HCT116 (cell line): ENCODE data around the gene HNRNPH3. TPM values are rescaled to one million over a fixed set of nuclear protein-coding genes. Genes with fewer than 3 reads are reported as not detected.

Source experiments
- ATAC-seq: fragments of 200-7000 bp; cut with Tn5 transposase; 2 replicates; pipeline ENCODE4 v1.9.1; 2020; ENCODE audit warnings: mild to moderate bottlenecking, moderate library complexity
- BruUV-seq: library from RNA; stranded (reverse); fragments of 400-500 nt; replicated peaks from 2 replicates; lab custom pipeline; 2021; lab: Mats Ljungman, UMichigan
- CTCF ChIA-PET: fragments of 300-600 bp; sonication (Branson Sonifier 250); formaldehyde crosslinking; loops from one replicate; lab custom pipeline; 2021; ENCODE audit warnings: antibody characterized with exemption; lab: Charles Lee
- POLR2A ChIA-PET: fragments of 300-600, 350-600 bp; sonication (Branson Sonifier 250); formaldehyde crosslinking; loops from one replicate; lab custom pipeline; 2021; ENCODE audit warnings: antibody characterized with exemption; lab: Charles Lee
- RAD21 ChIA-PET, 2 experiments: fragments of 300-600 bp; sonication (Branson Sonifier 250); formaldehyde crosslinking; loops; one replicate each; lab custom pipeline; 2023; ENCODE audit warnings: low total read pairs in 2 of 2; ENCODE audit not compliant: uncharacterized antibody in 2 of 2, unreplicated experiment in 2 of 2, low non-redundant PET in 1 of 2; lab: Charles Lee
- DNase-seq: peaks from one replicate; pipeline ENCODE4 v3.0.0-alpha.2; 2010; ENCODE audit warnings: low read depth, low spot score
- H2AFZ ChIP-seq: fragments of 200-600 bp; shearing (Covaris generic), sonication (generic); 2 replicates; pipeline ENCODE4 v1.6.1; 2017; ENCODE audit warnings: low read depth, mixed run types, mixed read lengths, antibody characterized with exemption, low read length; ENCODE audit not compliant: poor library complexity, severe bottlenecking
- H3K27ac ChIP-seq: 2 replicates; pipeline ENCODE4 v1.5.1; 2012; ENCODE audit warnings: low read depth, low read length
- H3K27me3 ChIP-seq: fragments of 200-600 bp; sonication (generic); 2 replicates; pipeline ENCODE4 v1.6.1; 2016; ENCODE audit warnings: mixed run types, low read length, mixed read lengths; ENCODE audit not compliant: insufficient read depth
- H3K36me3 ChIP-seq, 2 experiments: fragments of 200-500 bp in 1 of 2; fragments of 200-600 bp in 1 of 2; sonication (Bioruptor generic) in 1 of 2; sonication (generic) in 1 of 2; 2 replicates each; pipeline versions ENCODE4 v1.5.1 to v1.6.1; 2014 to 2016; ENCODE audit warnings: low read length in 2 of 2, inconsistent platforms in 1 of 2, mixed read lengths in 1 of 2, mixed run types in 1 of 2; ENCODE audit not compliant: insufficient read depth in 2 of 2, control insufficient read depth in 1 of 2
- H3K4me1 ChIP-seq, 2 experiments: fragments of 200-600 bp in 1 of 2; sonication (generic) in 1 of 2; 2 replicates each; pipeline versions ENCODE4 v1.5.1 to v1.6.1; 2012 to 2017; ENCODE audit warnings: low read length in 2 of 2, inconsistent platforms in 1 of 2, mild to moderate bottlenecking in 1 of 2, mixed read lengths in 1 of 2, mixed run types in 1 of 2, moderate library complexity in 1 of 2; ENCODE audit not compliant: insufficient read depth in 2 of 2, control insufficient read depth in 1 of 2
- H3K4me2 ChIP-seq: fragments of 200-600 bp; sonication (generic); 2 replicates; pipeline ENCODE4 v1.6.1; 2017; ENCODE audit warnings: mixed run types, low read length, mixed read lengths
- H3K4me3 ChIP-seq, 2 experiments: fragments of 200-600 bp in 1 of 2; sonication (generic) in 1 of 2; replicated peaks in 1 of 2; 2 replicates each; pipeline ENCODE4 v1.5.1; 2011 to 2016; ENCODE audit warnings: low read length in 2 of 2, control low read depth in 1 of 2, low read depth in 1 of 2, mild to moderate bottlenecking in 1 of 2, mixed read lengths in 1 of 2, mixed run types in 1 of 2
- H3K79me2 ChIP-seq: fragments of 200-600 bp; sonication (generic); 2 replicates; pipeline ENCODE4 v1.6.1; 2017; ENCODE audit warnings: mild to moderate bottlenecking, mixed run types, low read length, moderate library complexity, mixed read lengths; ENCODE audit not compliant: insufficient read depth
- H3K9ac ChIP-seq: fragments of 200-600 bp; sonication (generic); 2 replicates; pipeline ENCODE4 v1.6.1; 2016; ENCODE audit warnings: low read length, mixed read lengths
- H3K9me2 ChIP-seq: fragments of 200-600 bp; sonication (generic), shearing (Covaris generic); 2 replicates; pipeline ENCODE4 v1.6.1; 2017; ENCODE audit warnings: mixed run types, mild to moderate bottlenecking, moderate library complexity; ENCODE audit not compliant: insufficient read depth
- H3K9me3 ChIP-seq, 2 experiments: fragments of 200-500 bp in 1 of 2; fragments of 200-600 bp in 1 of 2; sonication (Bioruptor generic) in 1 of 2; sonication (generic) in 1 of 2; 2 replicates each; pipeline ENCODE4 v1.6.1; 2014 to 2017; ENCODE audit warnings: low read length in 2 of 2, mixed read lengths in 2 of 2, inconsistent platforms in 1 of 2, low read depth in 1 of 2, mild to moderate bottlenecking in 1 of 2, mixed run types in 1 of 2, moderate library complexity in 1 of 2; ENCODE audit not compliant: control insufficient read depth in 1 of 2, insufficient read depth in 1 of 2
- H4K20me1 ChIP-seq: fragments of 200-600 bp; sonication (generic), shearing (Covaris generic); 2 replicates; pipeline ENCODE4 v1.6.1; 2017; ENCODE audit warnings: mixed run types, mild to moderate bottlenecking, moderate library complexity; ENCODE audit not compliant: insufficient read depth
- CTCF ChIP-seq, 3 experiments: fragments of 200-600 bp in 1 of 3; sonication (generic) in 1 of 3; IDR thresholded peaks in 2 of 3; conservative IDR thresholded peaks in 1 of 3; 2 replicates each; pipeline ENCODE4 v1.5.1; 2012 to 2017; ENCODE audit warnings: low read depth in 2 of 3, low read length in 2 of 3, antibody characterized with exemption in 1 of 3, borderline replicate concordance in 1 of 3, control low read depth in 1 of 3, mild to moderate bottlenecking in 1 of 3, mixed read lengths in 1 of 3, mixed run types in 1 of 3, moderate library complexity in 1 of 3; ENCODE audit not compliant: insufficient read depth in 1 of 3
- EGR1 ChIP-seq: IDR thresholded peaks from 2 replicates; pipeline ENCODE4 v1.6.1; 2012; ENCODE audit warnings: low read depth
- ELF1 ChIP-seq: IDR thresholded peaks from 2 replicates; pipeline ENCODE4 v1.6.1; 2012; ENCODE audit warnings: low read depth, borderline replicate concordance
- FOSL1 ChIP-seq: IDR thresholded peaks from 2 replicates; pipeline ENCODE4 v1.6.1; 2012; ENCODE audit warnings: low read depth
- intact Hi-C: fragments of 100-400 bp; cut with micrococcal nuclease; formaldehyde crosslinking; loops from 2 replicates; pipeline ENCODE4 v1.10.0; 2022
- total RNA-seq: library from RNA; stranded (reverse); gene quantifications from one replicate; pipeline ENCODE4 v1.2.1, GENCODE V29; 2021; ENCODE audit not compliant: unreplicated experiment

Gene HNRNPH3
- total RNA-seq, 1 experiment from 2014 or later: 126 TPM

- Histone ChIP-seq H3K9me3 (peaks cover 0 to 7% of the 10 kb centered on the region in 2 experiments; a peak in 1 of 4 replicates), H3K27me3 (no peaks in the 10 kb centered on the region)
- no peak for TF ChIP-seq EGR1
- TF ChIP-seq, all 23 proteins: peak for 0
- Histone ChIP-seq H3K27ac (no peak overlapping the region), H3K9ac (no peak overlapping the region), H2AFZ (no peak overlapping the region), H3K4me1 (no peaks in the 10 kb centered on the region), H4K20me1 (no peaks in the 10 kb centered on the region), H3K4me3 (no peak overlapping the region), H3K36me3 (peaks cover 8 to 29% of the 10 kb centered on the region in 2 experiments; a peak in 3 of 4 replicates), H3K9me2 (no peaks in the 10 kb centered on the region), H3K4me2 (no peak overlapping the region), H3K79me2 (no peaks in the 10 kb centered on the region)
- no peak for DNase-seq
- ChIA-PET RAD21 (no interaction called here), CTCF (no interaction called here), POLR2A (no interaction called here)
- intact Hi-C loops: no loop called here
- no peak for ATAC-seq
- no TSS peak for BruUV-seq
These were observed 39.7 kb downstream of the HNRNPH3 start for GRCh38 chr10:68371604-68372003.

- DNase-seq: no peak
- ATAC-seq: no peak
- ChIA-PET RAD21 (no interaction called here), CTCF (no interaction called here), POLR2A (interaction anchor here (0.7 kb wide), 1 partner anchor 597 kb away, joined by 3 read pairs; no protein-coding TSS in a partner anchor)
- no peaks in the 10 kb centered on the region for H3K9me2 ChIP-seq
- H3K36me3 ChIP-seq: peaks cover 6 to 14% of the 10 kb centered on the region in 2 experiments; a peak in 3 of 4 replicates
- H3K4me1 ChIP-seq: no peaks in the 10 kb centered on the region
- TF ChIP-seq ELF1 (no peak), FOSL1 (no peak), CTCF (IDR thresholded peaks at IDR 0.05 in 2 of 3, conservative IDR thresholded peaks at IDR 0.05 in 1 of 3; ENCODE audit: borderline replicate concordance in 1 of 3, insufficient read depth in 1 of 3, low read depth in 2 of 3, low read length in 2 of 3) (no peak)
- H3K4me2 ChIP-seq: no peak overlapping the region
- no peak overlapping the region for H3K27ac ChIP-seq
- no peak overlapping the region for H3K4me3 ChIP-seq
- H3K79me2 ChIP-seq: no peaks in the 10 kb centered on the region
- no peak overlapping the region for H2AFZ ChIP-seq
- intact Hi-C loops: no loop called here
- H3K9ac ChIP-seq: no peak overlapping the region
- no TSS peak for BruUV-seq
- no peaks in the 10 kb centered on the region for H3K9me3 ChIP-seq
- H3K27me3 ChIP-seq: no peaks in the 10 kb centered on the region
- H4K20me1 ChIP-seq: no peaks in the 10 kb centered on the region
These were observed 53.9 kb downstream of the HNRNPH3 start for GRCh38 chr10:68385740-68386139.

Other genes starting within 250 kb of the HNRNPH3 start
- 0.34 TPM for gene MYPN, start 222.6 kb upstream of the HNRNPH3 start, total RNA-seq
- not detected for gene ATOH7, start 100.0 kb upstream of the HNRNPH3 start, total RNA-seq
- 2.2 TPM for gene PBLD, start 864 bp downstream of the HNRNPH3 start, total RNA-seq
- gene RUFY2, start 75.2 kb downstream of the HNRNPH3 start, total RNA-seq: 13.0 TPM
- 20.9 TPM for gene DNA2, start 139.9 kb downstream of the HNRNPH3 start, total RNA-seq
- gene SLC25A16, start 195.5 kb downstream of the HNRNPH3 start, total RNA-seq: 8.5 TPM
- 2.7 TPM for gene TET1, start 228.3 kb downstream of the HNRNPH3 start, total RNA-seq